ENCODE data around the gene RAD18. TPM values are rescaled to one million over a fixed set of nuclear protein-coding genes. Genes with fewer than 3 reads are reported as not detected.

Gene RAD18
- total RNA-seq, 1 experiment from 2014 or later = 13.8 TPM

GRCh38 chr3:8837162-8837561 is 126.1 kb downstream of the RAD18 start:
- H3K27ac ChIP-seq (ENCODE audit: low read length) = no peak overlapping the region
- TF ChIP-seq POLR2AphosphoS5 (IDR thresholded peaks at IDR 0.05; ENCODE audit: low read depth, low read length) (no peak), REST (IDR thresholded peaks at IDR 0.05; ENCODE audit: insufficient read depth in 1 of 2, low read depth in 2 of 2, low read length in 1 of 2) (no peak), SIN3A (IDR thresholded peaks at IDR 0.05; ENCODE audit: borderline replicate concordance, insufficient read depth, low read depth, low read length) (no peak), TCF7L2 (IDR thresholded peaks at IDR 0.05; ENCODE audit: low read depth, low read length) (no peak), CTCF (IDR thresholded peaks at IDR 0.05) (no peak)
- ATAC-seq = no peak
- ChIA-PET CTCF (no interaction called here), POLR2A (no interaction called here)
- H3K9me3 ChIP-seq (ENCODE audit: control insufficient read depth, insufficient read depth, low read depth, low read length) = no peaks in the 10 kb centered on the region
- no peak overlapping the region for H3K4me3 ChIP-seq (ENCODE audit: low read depth in 2 of 2, low read length in 2 of 2)
- H3K36me3 ChIP-seq (ENCODE audit: control insufficient read depth, insufficient read depth, low read length) = no peaks in the 10 kb centered on the region
- BruUV-seq (replicated peaks) = no TSS peak
- no peak for DNase-seq (ENCODE audit: low read depth, low spot score)
- no peaks in the 10 kb centered on the region for H3K4me1 ChIP-seq (ENCODE audit: control insufficient read depth, insufficient read depth, low read length)
- in situ Hi-C loops (cut with HindIII; ENCODE audit: low pct_unique_long_range_greater_than_20kb, low sequenced_read_pairs) (no loop called here), intact Hi-C loops (cut with micrococcal nuclease; ENCODE audit: unreplicated experiment) (no loop called here)
- H3K27me3 ChIP-seq (ENCODE audit: control insufficient read depth, insufficient read depth, low read length) = no peaks in the 10 kb centered on the region

GRCh38 chr3:8836096-8836495 is 127.2 kb downstream of the RAD18 start:
- DNase-seq (ENCODE audit: low read depth, low spot score) = no peak
- in situ Hi-C loops (cut with HindIII; ENCODE audit: low pct_unique_long_range_greater_than_20kb, low sequenced_read_pairs) (no loop called here), intact Hi-C loops (cut with micrococcal nuclease; ENCODE audit: unreplicated experiment) (no loop called here)
- Histone ChIP-seq H3K27ac (ENCODE audit: low read length) (no peak overlapping the region), H3K4me3 (ENCODE audit: low read depth in 2 of 2, low read length in 2 of 2) (no peak overlapping the region), H3K36me3 (ENCODE audit: control insufficient read depth, insufficient read depth, low read length) (no peaks in the 10 kb centered on the region), H3K4me1 (ENCODE audit: control insufficient read depth, insufficient read depth, low read length) (no peaks in the 10 kb centered on the region), H3K27me3 (ENCODE audit: control insufficient read depth, insufficient read depth, low read length) (no peaks in the 10 kb centered on the region), H3K9me3 (ENCODE audit: control insufficient read depth, insufficient read depth, low read depth, low read length) (no peaks in the 10 kb centered on the region)
- no peak for ATAC-seq
- ChIA-PET CTCF (no interaction called here), POLR2A (no interaction called here)
- TF ChIP-seq REST (IDR thresholded peaks at IDR 0.05; ENCODE audit: insufficient read depth in 1 of 2, low read depth in 2 of 2, low read length in 1 of 2) (no peak), POLR2AphosphoS5 (IDR thresholded peaks at IDR 0.05; ENCODE audit: low read depth, low read length) (no peak), SIN3A (IDR thresholded peaks at IDR 0.05; ENCODE audit: borderline replicate concordance, insufficient read depth, low read depth, low read length) (no peak), TCF7L2 (IDR thresholded peaks at IDR 0.05; ENCODE audit: low read depth, low read length) (no peak), CTCF (IDR thresholded peaks at IDR 0.05) (no peak)
- no TSS peak for BruUV-seq (replicated peaks)

Measured in Panc1 (cell line).